HEK293 (cell line): ENCODE data around the gene MRRF.

ENCODE experiments used
- CTCF ChIA-PET: fragments of 350-600 bp; formaldehyde crosslinking; extraction: SDS; loops from one replicate; lab custom pipeline; 2021; ENCODE audit warnings: antibody characterized with exemption; lab: Yijun Ruan, JAX
- POLR2A ChIA-PET: fragments of 300-600 bp; formaldehyde crosslinking; extraction: SDS; loops from one replicate; lab custom pipeline; 2020; ENCODE audit warnings: antibody characterized with exemption, inconsistent platforms; lab: Yijun Ruan, JAX
- H3K27ac ChIP-seq: fragments of 200-500 bp; sonication (Bioruptor generic); 2 replicates; pipeline ENCODE4 v1.5.1; 2014; ENCODE audit warnings: low read depth, low read length, control low read depth, inconsistent platforms; ENCODE audit errors: extremely low read depth
- H3K36me3 ChIP-seq, 2 experiments: fragments of 200-500 bp in 1 of 2; sonication (Bioruptor generic) in 1 of 2; 1 replicate in 1 of 2; 2 replicates in 1 of 2; pipeline ENCODE4 v1.5.1; 2014 to 2017; ENCODE audit warnings: inconsistent platforms in 2 of 2, low read length in 2 of 2; ENCODE audit not compliant: control insufficient read depth in 2 of 2, insufficient read depth in 1 of 2
- H3K4me1 ChIP-seq: fragments of 200-500 bp; sonication (Bioruptor generic); 2 replicates; pipeline ENCODE4 v1.5.1; 2014; ENCODE audit warnings: mild to moderate bottlenecking, low read length, inconsistent platforms; ENCODE audit not compliant: control insufficient read depth, insufficient read depth
- H3K4me3 ChIP-seq: 2 replicates; pipeline ENCODE4 v1.5.1; 2011; ENCODE audit warnings: low read depth, mild to moderate bottlenecking, control low read depth, low read length, moderate library complexity
- H3K9me3 ChIP-seq: fragments of 200-500 bp; sonication (Bioruptor generic); 2 replicates; pipeline ENCODE4 v1.5.1; 2014; ENCODE audit warnings: low read depth, low read length, inconsistent platforms; ENCODE audit not compliant: control insufficient read depth, insufficient read depth
- ATF2 ChIP-seq: fragments of 450-650 bp; formaldehyde crosslinking; IDR thresholded peaks from 2 replicates; pipeline ENCODE4 v1.5.1; 2016; ENCODE audit warnings: missing biosample characterization, missing genetic modification characterization, low read depth
- CTCF ChIP-seq: fragments of 450-650 bp; formaldehyde crosslinking; IDR thresholded peaks from 2 replicates; pipeline ENCODE4 v1.5.1; 2016; ENCODE audit warnings: missing biosample characterization, missing genetic modification characterization
- FEZF1 ChIP-seq: fragments of 450-650 bp; formaldehyde crosslinking; IDR thresholded peaks from 2 replicates; pipeline ENCODE4 v1.5.1; 2016; ENCODE audit warnings: missing biosample characterization, missing genetic modification characterization
- HOXC10 ChIP-seq: sonication (generic); formaldehyde crosslinking; IDR thresholded peaks from 2 replicates; pipeline ENCODE4 v1.8.1; 2023; ENCODE audit warnings: mild to moderate bottlenecking, missing genetic modification reagents
- SETDB1 ChIP-seq: IDR thresholded peaks from one replicate; pipeline ENCODE4 v1.6.1; 2017; ENCODE audit warnings: mild to moderate bottlenecking, low read length, moderate library complexity, mixed read lengths; ENCODE audit not compliant: insufficient read length
- SP3 ChIP-seq: fragments of 450-650 bp; formaldehyde crosslinking; IDR thresholded peaks from 2 replicates; pipeline ENCODE4 v1.5.1; 2016; ENCODE audit warnings: missing biosample characterization, missing genetic modification characterization
- SP7 ChIP-seq: fragments of 450-650 bp; formaldehyde crosslinking; IDR thresholded peaks from 2 replicates; pipeline ENCODE4 v1.5.1; 2016; ENCODE audit warnings: missing biosample characterization, missing genetic modification characterization
- ZBTB17 ChIP-seq: fragments of 450-650 bp; formaldehyde crosslinking; IDR thresholded peaks from 2 replicates; pipeline ENCODE4 v1.5.1; 2016; ENCODE audit warnings: missing biosample characterization, missing genetic modification characterization
- ZBTB7A ChIP-seq: fragments of 450-650 bp; formaldehyde crosslinking; IDR thresholded peaks from 2 replicates; pipeline ENCODE4 v1.5.1; 2016; ENCODE audit warnings: low read depth, missing biosample characterization, missing genetic modification characterization
- ZFP41 ChIP-seq: fragments of 450-650 bp; formaldehyde crosslinking; IDR thresholded peaks from 2 replicates; pipeline ENCODE4 v1.5.1; 2016; ENCODE audit warnings: missing biosample characterization, missing genetic modification characterization, borderline replicate concordance
- ZFP69B ChIP-seq: fragments of 450-650 bp; formaldehyde crosslinking; IDR thresholded peaks from 2 replicates; pipeline ENCODE4 v1.5.1; 2016; ENCODE audit warnings: missing biosample characterization, missing genetic modification characterization
- ZNF146 ChIP-seq: fragments of 450-650 bp; formaldehyde crosslinking; IDR thresholded peaks from 2 replicates; pipeline ENCODE4 v1.5.1; 2016; ENCODE audit warnings: missing biosample characterization, missing genetic modification characterization
- ZNF175 ChIP-seq: fragments of 450-650 bp; formaldehyde crosslinking; IDR thresholded peaks from 2 replicates; pipeline ENCODE4 v1.5.1; 2016; ENCODE audit warnings: missing biosample characterization, missing genetic modification characterization
- ZNF202 ChIP-seq: fragments of 450-650 bp; formaldehyde crosslinking; IDR thresholded peaks from 2 replicates; pipeline ENCODE4 v1.5.1; 2016; ENCODE audit warnings: missing biosample characterization, missing genetic modification characterization, borderline replicate concordance
- ZNF292 ChIP-seq: fragments of 450-650 bp; formaldehyde crosslinking; IDR thresholded peaks from 2 replicates; pipeline ENCODE4 v1.5.1; 2016; ENCODE audit warnings: low read depth, missing biosample characterization, missing genetic modification characterization, borderline replicate concordance
- ZNF324 ChIP-seq: fragments of 450-650 bp; formaldehyde crosslinking; IDR thresholded peaks from 2 replicates; pipeline ENCODE4 v1.5.1; 2016; ENCODE audit warnings: missing biosample characterization, missing genetic modification characterization
- ZNF350 ChIP-seq: fragments of 450-650 bp; formaldehyde crosslinking; IDR thresholded peaks from 2 replicates; pipeline ENCODE4 v1.5.0; 2017; ENCODE audit warnings: missing biosample characterization, mild to moderate bottlenecking, missing genetic modification characterization
- ZNF391 ChIP-seq: fragments of 450-650 bp; formaldehyde crosslinking; IDR thresholded peaks from 2 replicates; pipeline ENCODE4 v1.5.1; 2016; ENCODE audit warnings: low read depth, missing biosample characterization, missing genetic modification characterization, borderline replicate concordance
- ZNF404 ChIP-seq: fragments of 450-650 bp; formaldehyde crosslinking; IDR thresholded peaks from 2 replicates; pipeline ENCODE4 v1.5.1; 2017; ENCODE audit warnings: missing biosample characterization, missing genetic modification characterization
- ZNF530 ChIP-seq: fragments of 450-650 bp; formaldehyde crosslinking; IDR thresholded peaks from 2 replicates; pipeline ENCODE4 v1.5.1; 2016; ENCODE audit warnings: low read depth, missing biosample characterization, missing genetic modification characterization
- ZNF555 ChIP-seq: fragments of 450-650 bp; formaldehyde crosslinking; conservative IDR thresholded peaks from 2 replicates; pipeline ENCODE4 v1.5.1; 2017; ENCODE audit warnings: missing biosample characterization, mild to moderate bottlenecking, missing genetic modification characterization, inconsistent platforms
- ZNF610 ChIP-seq: fragments of 450-650 bp; formaldehyde crosslinking; IDR thresholded peaks from 2 replicates; pipeline ENCODE4 v1.5.1; 2016; ENCODE audit warnings: missing biosample characterization, missing genetic modification characterization, borderline replicate concordance
- ZNF621 ChIP-seq: fragments of 450-650 bp; formaldehyde crosslinking; IDR thresholded peaks from 2 replicates; pipeline ENCODE4 v1.5.1; 2017; ENCODE audit warnings: missing biosample characterization, missing genetic modification characterization
- ZNF654 ChIP-seq: fragments of 450-650 bp; formaldehyde crosslinking; IDR thresholded peaks from 2 replicates; pipeline ENCODE4 v1.5.1; 2016; ENCODE audit warnings: low read depth, missing biosample characterization, missing genetic modification characterization
- ZNF658 ChIP-seq: fragments of 450-650 bp; formaldehyde crosslinking; IDR thresholded peaks from 2 replicates; pipeline ENCODE4; 2016; ENCODE audit warnings: missing biosample characterization, missing genetic modification characterization
- ZNF660 ChIP-seq: fragments of 450-650 bp; IDR thresholded peaks from 2 replicates; pipeline ENCODE4 v1.5.1; 2018; ENCODE audit warnings: missing biosample characterization, mild to moderate bottlenecking, missing genetic modification characterization
- ZNF76 ChIP-seq: fragments of 450-650 bp; formaldehyde crosslinking; IDR thresholded peaks from 2 replicates; pipeline ENCODE4; 2016; ENCODE audit warnings: low read depth, missing biosample characterization, missing genetic modification characterization, borderline replicate concordance
- TF ChIP-seq, protein P1 (sequence below): fragments of 450-650 bp; formaldehyde crosslinking; IDR thresholded peaks from 2 replicates; pipeline ENCODE4 v1.5.1; 2016; ENCODE audit warnings: missing biosample characterization, missing genetic modification characterization
- TF ChIP-seq, protein P2 (sequence below): fragments of 450-650 bp; formaldehyde crosslinking; IDR thresholded peaks from 2 replicates; pipeline ENCODE4 v1.5.1; 2016; ENCODE audit warnings: missing biosample characterization, missing genetic modification characterization

Gene MRRF

GRCh38 chr9:122342323-122343050 is 77.8 kb downstream of the MRRF start:
- CTCF ChIA-PET = interaction anchor here (0.6 to 13.3 kb wide), 3 partner anchors 183 to 243 kb away, joined by 6 to 473 read pairs (median 7); no protein-coding TSS in a partner anchor
- POLR2A ChIA-PET = no interaction called here
- no peak for TF ChIP-seq ZNF202 (tag by site-specific recombination)
- no peak for TF ChIP-seq ZNF350 (tag by site-specific recombination)
- no peak for TF ChIP-seq ZNF555
- TF ChIP-seq ZNF658 = no peak
- no peak for TF ChIP-seq ZNF391 (tag by site-specific recombination)
- TF ChIP-seq ZBTB17 (tag by site-specific recombination) = no peak
- no peak for TF ChIP-seq ZNF621 (tag by site-specific recombination)
- TF ChIP-seq SP7 (tag by site-specific recombination) = no peak
- no peak for TF ChIP-seq SP3
- no peak for TF ChIP-seq ZNF76 (tag by site-specific recombination)
- no peak for TF ChIP-seq ZNF146 (tag by site-specific recombination)
- TF ChIP-seq, protein P1, sequence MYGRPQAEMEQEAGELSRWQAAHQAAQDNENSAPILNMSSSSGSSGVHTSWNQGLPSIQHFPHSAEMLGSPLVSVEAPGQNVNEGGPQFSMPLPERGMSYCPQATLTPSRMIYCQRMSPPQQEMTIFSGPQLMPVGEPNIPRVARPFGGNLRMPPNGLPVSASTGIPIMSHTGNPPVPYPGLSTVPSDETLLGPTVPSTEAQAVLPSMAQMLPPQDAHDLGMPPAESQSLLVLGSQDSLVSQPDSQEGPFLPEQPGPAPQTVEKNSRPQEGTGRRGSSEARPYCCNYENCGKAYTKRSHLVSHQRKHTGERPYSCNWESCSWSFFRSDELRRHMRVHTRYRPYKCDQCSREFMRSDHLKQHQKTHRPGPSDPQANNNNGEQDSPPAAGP = no peak
- TF ChIP-seq ZNF175 = no peak
- no peak for TF ChIP-seq ZNF610 (tag by site-specific recombination)
- Histone ChIP-seq H3K4me1 (no peaks in the 10 kb centered on the region), H3K9me3 (no peaks in the 10 kb centered on the region), H3K36me3 (no peaks in the 10 kb centered on the region), H3K4me3 (no peak overlapping the region), H3K27ac (no peak overlapping the region)

GRCh38 chr9:122346478-122347347 is 82.0 kb downstream of the MRRF start:
- no peaks in the 10 kb centered on the region for H3K4me1 ChIP-seq
- TF ChIP-seq ZNF324 (tag by site-specific recombination) (no peak), ZNF654 (tag by site-specific recombination) (no peak), CTCF (tag by site-specific recombination) (no peak), ZNF530 (tag by site-specific recombination) (no peak), ZNF292 (tag by site-specific recombination) (no peak), SETDB1 (no peak), ZFP69B (tag by site-specific recombination) (no peak), ZFP41 (tag by site-specific recombination) (no peak), HOXC10 (CRISPR knock-in tag) (no peak), ATF2 (tag by site-specific recombination) (no peak), ZNF660 (tag by site-specific recombination) (no peak), ZNF404 (tag by site-specific recombination) (no peak), ZBTB7A (tag by site-specific recombination) (no peak), FEZF1 (tag by site-specific recombination) (no peak)
- TF ChIP-seq, protein P2, sequence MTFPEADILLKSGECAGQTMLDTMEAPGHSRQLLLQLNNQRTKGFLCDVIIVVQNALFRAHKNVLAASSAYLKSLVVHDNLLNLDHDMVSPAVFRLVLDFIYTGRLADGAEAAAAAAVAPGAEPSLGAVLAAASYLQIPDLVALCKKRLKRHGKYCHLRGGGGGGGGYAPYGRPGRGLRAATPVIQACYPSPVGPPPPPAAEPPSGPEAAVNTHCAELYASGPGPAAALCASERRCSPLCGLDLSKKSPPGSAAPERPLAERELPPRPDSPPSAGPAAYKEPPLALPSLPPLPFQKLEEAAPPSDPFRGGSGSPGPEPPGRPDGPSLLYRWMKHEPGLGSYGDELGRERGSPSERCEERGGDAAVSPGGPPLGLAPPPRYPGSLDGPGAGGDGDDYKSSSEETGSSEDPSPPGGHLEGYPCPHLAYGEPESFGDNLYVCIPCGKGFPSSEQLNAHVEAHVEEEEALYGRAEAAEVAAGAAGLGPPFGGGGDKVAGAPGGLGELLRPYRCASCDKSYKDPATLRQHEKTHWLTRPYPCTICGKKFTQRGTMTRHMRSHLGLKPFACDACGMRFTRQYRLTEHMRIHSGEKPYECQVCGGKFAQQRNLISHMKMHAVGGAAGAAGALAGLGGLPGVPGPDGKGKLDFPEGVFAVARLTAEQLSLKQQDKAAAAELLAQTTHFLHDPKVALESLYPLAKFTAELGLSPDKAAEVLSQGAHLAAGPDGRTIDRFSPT (tag by site-specific recombination) = no peak
- H3K36me3 ChIP-seq = no peaks in the 10 kb centered on the region
- H3K9me3 ChIP-seq = no peaks in the 10 kb centered on the region
- H3K27ac ChIP-seq = no peak overlapping the region
- ChIA-PET CTCF (interaction anchor here (0.5 to 13.3 kb wide), 7 partner anchors 79 to 1002 kb away, joined by 3 to 473 read pairs (median 4); no protein-coding TSS in a partner anchor), POLR2A (interaction anchor here (0.6 kb wide), 1 partner anchor 52 kb away, joined by 4 read pairs; no protein-coding TSS in a partner anchor)
- H3K4me3 ChIP-seq = peak overlapping the region; percentile 21
